HEK293 (cell line): ENCODE results near the gene SBNO2.

ENCODE experiments used
- AEBP2 ChIP-seq: fragments of 450-650 bp; formaldehyde crosslinking; IDR thresholded peaks from 2 replicates; pipeline ENCODE4 v1.5.1; 2016; ENCODE audit warnings: missing biosample characterization, missing genetic modification characterization, borderline replicate concordance
- GLIS1 ChIP-seq: fragments of 450-650 bp; formaldehyde crosslinking; IDR thresholded peaks from 2 replicates; pipeline ENCODE4 v1.5.1; 2016; ENCODE audit warnings: missing biosample characterization, missing genetic modification characterization
- HIC1 ChIP-seq: fragments of 450-650 bp; formaldehyde crosslinking; IDR thresholded peaks from 2 replicates; pipeline ENCODE4 v1.5.1; 2016; ENCODE audit warnings: missing biosample characterization, missing genetic modification characterization
- HOXC10 ChIP-seq: sonication (generic); formaldehyde crosslinking; IDR thresholded peaks from 2 replicates; pipeline ENCODE4 v1.8.1; 2023; ENCODE audit warnings: mild to moderate bottlenecking, missing genetic modification reagents
- HOXD13 ChIP-seq: sonication (generic); formaldehyde crosslinking; IDR thresholded peaks from 2 replicates; pipeline ENCODE4 v1.8.0; 2022; ENCODE audit warnings: missing genetic modification reagents, borderline replicate concordance
- KLF17 ChIP-seq: fragments of 450-650 bp; formaldehyde crosslinking; IDR thresholded peaks from 2 replicates; pipeline ENCODE4 v1.5.1; 2016; ENCODE audit warnings: missing biosample characterization, missing genetic modification characterization
- KLF7 ChIP-seq: fragments of 450-650 bp; formaldehyde crosslinking; IDR thresholded peaks from 2 replicates; pipeline ENCODE4 v1.5.1; 2016; ENCODE audit warnings: missing biosample characterization, missing genetic modification characterization, borderline replicate concordance
- PATZ1 ChIP-seq: fragments of 450-650 bp; formaldehyde crosslinking; IDR thresholded peaks from 2 replicates; pipeline ENCODE4 v1.5.1; 2016; ENCODE audit warnings: missing biosample characterization, missing genetic modification characterization
- SP2 ChIP-seq: fragments of 450-650 bp; formaldehyde crosslinking; IDR thresholded peaks from 2 replicates; pipeline ENCODE4 v1.5.1; 2016; ENCODE audit warnings: missing biosample characterization, missing genetic modification characterization
- TRIM28 ChIP-seq: IDR thresholded peaks from 2 replicates; pipeline ENCODE4 v1.6.1; 2011; ENCODE audit warnings: low read length, control low read depth, borderline replicate concordance
- ZEB2 ChIP-seq: fragments of 450-650 bp; formaldehyde crosslinking; IDR thresholded peaks from 2 replicates; pipeline ENCODE4 v1.5.1; 2016; ENCODE audit warnings: missing biosample characterization, missing genetic modification characterization
- ZFP37 ChIP-seq: fragments of 450-650 bp; formaldehyde crosslinking; IDR thresholded peaks from 2 replicates; pipeline ENCODE4 v1.5.1; 2016; ENCODE audit warnings: missing biosample characterization, missing genetic modification characterization
- ZNF18 ChIP-seq: fragments of 450-650 bp; formaldehyde crosslinking; IDR thresholded peaks from 2 replicates; pipeline ENCODE4 v1.5.1; 2016; ENCODE audit warnings: missing biosample characterization, missing genetic modification characterization
- ZNF324 ChIP-seq: fragments of 450-650 bp; formaldehyde crosslinking; IDR thresholded peaks from 2 replicates; pipeline ENCODE4 v1.5.1; 2016; ENCODE audit warnings: missing biosample characterization, missing genetic modification characterization
- ZNF335 ChIP-seq: fragments of 450-650 bp; formaldehyde crosslinking; conservative IDR thresholded peaks from 2 replicates; pipeline ENCODE4 v1.5.1; 2016; ENCODE audit warnings: missing biosample characterization, missing genetic modification characterization
- ZNF449 ChIP-seq: fragments of 450-650 bp; formaldehyde crosslinking; IDR thresholded peaks from 2 replicates; pipeline ENCODE4 v1.5.1; 2017; ENCODE audit warnings: missing biosample characterization, mild to moderate bottlenecking, missing genetic modification characterization, moderate library complexity
- ZNF521 ChIP-seq: fragments of 450-650 bp; formaldehyde crosslinking; IDR thresholded peaks from 2 replicates; pipeline ENCODE4 v1.5.1; 2017; ENCODE audit warnings: missing biosample characterization, mild to moderate bottlenecking, missing genetic modification characterization
- ZNF555 ChIP-seq: fragments of 450-650 bp; formaldehyde crosslinking; conservative IDR thresholded peaks from 2 replicates; pipeline ENCODE4 v1.5.1; 2017; ENCODE audit warnings: missing biosample characterization, mild to moderate bottlenecking, missing genetic modification characterization, inconsistent platforms
- ZNF623 ChIP-seq: fragments of 450-650 bp; formaldehyde crosslinking; IDR thresholded peaks from 2 replicates; pipeline ENCODE4 v1.5.1; 2016; ENCODE audit warnings: missing biosample characterization, missing genetic modification characterization
- ZNF629 ChIP-seq: fragments of 450-650 bp; formaldehyde crosslinking; IDR thresholded peaks from 2 replicates; pipeline ENCODE4 v1.5.1; 2017; ENCODE audit warnings: missing biosample characterization, missing genetic modification characterization
- ZNF654 ChIP-seq: fragments of 450-650 bp; formaldehyde crosslinking; IDR thresholded peaks from 2 replicates; pipeline ENCODE4 v1.5.1; 2016; ENCODE audit warnings: low read depth, missing biosample characterization, missing genetic modification characterization
- ZNF660 ChIP-seq: fragments of 450-650 bp; IDR thresholded peaks from 2 replicates; pipeline ENCODE4 v1.5.1; 2018; ENCODE audit warnings: missing biosample characterization, mild to moderate bottlenecking, missing genetic modification characterization
- ZNF768 ChIP-seq: fragments of 450-650 bp; formaldehyde crosslinking; IDR thresholded peaks from 2 replicates; pipeline ENCODE4 v1.5.1; 2018; ENCODE audit warnings: missing biosample characterization, mild to moderate bottlenecking, missing genetic modification characterization
- ZNF776 ChIP-seq: fragments of 450-650 bp; formaldehyde crosslinking; IDR thresholded peaks from 2 replicates; pipeline ENCODE4 v1.5.0; 2017; ENCODE audit warnings: missing biosample characterization, missing genetic modification characterization, borderline replicate concordance
- ZNF777 ChIP-seq: fragments of 450-650 bp; formaldehyde crosslinking; IDR thresholded peaks from 2 replicates; pipeline ENCODE4 v1.5.1; 2017; ENCODE audit warnings: missing biosample characterization, missing genetic modification characterization, borderline replicate concordance
- ZNF791 ChIP-seq: fragments of 450-650 bp; formaldehyde crosslinking; IDR thresholded peaks from 2 replicates; pipeline ENCODE4 v1.5.1; 2016; ENCODE audit warnings: missing biosample characterization, missing genetic modification characterization
- ZNF843 ChIP-seq: fragments of 450-650 bp; formaldehyde crosslinking; IDR thresholded peaks from 2 replicates; pipeline ENCODE4 v1.5.1; 2016; ENCODE audit warnings: missing biosample characterization, missing genetic modification characterization
- ZSCAN18 ChIP-seq: fragments of 450-650 bp; formaldehyde crosslinking; IDR thresholded peaks from 2 replicates; pipeline ENCODE4 v1.5.1; 2016; ENCODE audit warnings: missing biosample characterization, missing genetic modification characterization

SBNO2 gene

GRCh38 chr19:1205114-1206099 lies 31.3 kb upstream of the SBNO2 start, which contains the start of gene STK11 (continued):
- TF ChIP-seq AEBP2 (tag by site-specific recombination): no peak
- TF ChIP-seq GLIS1: peak; percentile 40; the same call in 1 of the 2 replicates
- TF ChIP-seq ZNF660: peak; percentile 11; the same call in 1 of the 2 replicates
- TF ChIP-seq ZNF654: no peak
- TF ChIP-seq ZNF521: no peak
- peak; percentile 99 for TF ChIP-seq SP2 (tag by site-specific recombination)
- no peak for TF ChIP-seq ZNF555
- no peak for TF ChIP-seq ZFP37 (tag by site-specific recombination)
- no peak for TF ChIP-seq TRIM28
- TF ChIP-seq ZSCAN18 (tag by site-specific recombination): no peak
- TF ChIP-seq HOXC10: no peak
- TF ChIP-seq KLF17 (tag by site-specific recombination): 0 out of 2 replicates have a peak, but pooled peaks have one; percentile 36
- 0 out of 2 replicates have a peak, but pooled peaks have one; percentile 27 for TF ChIP-seq ZNF629 (tag by site-specific recombination)
- no peak for TF ChIP-seq KLF7
- peak; percentile 81 for TF ChIP-seq ZNF449 (tag by site-specific recombination)
- no peak for TF ChIP-seq ZNF791 (tag by site-specific recombination)
- no peak for TF ChIP-seq ZNF843 (tag by site-specific recombination)
- TF ChIP-seq ZEB2: peak; percentile 78
- no peak for TF ChIP-seq HOXD13
- peak; percentile 78 for TF ChIP-seq ZNF335
- peak; percentile 96 for TF ChIP-seq PATZ1 (tag by site-specific recombination)
- TF ChIP-seq HIC1: peak; percentile 99
- no peak for TF ChIP-seq ZNF768
- no peak for TF ChIP-seq ZNF776 (tag by site-specific recombination)
- TF ChIP-seq ZNF777: no peak
- no peak for TF ChIP-seq ZNF324 (tag by site-specific recombination)
- TF ChIP-seq ZNF623: no peak
- TF ChIP-seq ZNF18 (tag by site-specific recombination): no peak
